ENCODE results near the gene TBC1D9B.

TBC1D9B gene

GRCh38 chr5:179833056-179833708 is 74.5 kb downstream of the TBC1D9B start:
- Histone ChIP-seq H3K9me3 (replicated peaks; ENCODE audit: low read length) (no peaks in the 10 kb centered on the region), H3K36me3 (ENCODE audit: insufficient read depth, low read length) (peaks cover 81% of the 10 kb centered on the region), H3K9ac (ENCODE audit: low read depth, low read length) (no peak overlapping the region), H3K4me3 (ENCODE audit: low read length) (no peak overlapping the region), H3K27me3 (ENCODE audit: control insufficient read depth, insufficient read depth, low read length) (no peaks in the 10 kb centered on the region), H3K4me2 (ENCODE audit: low read length) (no peak overlapping the region), H3K4me1 (ENCODE audit: control insufficient read depth, insufficient read depth, low read length) (no peaks in the 10 kb centered on the region)

GRCh38 chr5:179832039-179832745 is 75.5 kb downstream of the TBC1D9B start:
- no peak overlapping the region for H3K4me3 ChIP-seq (ENCODE audit: low read length)
- H3K36me3 ChIP-seq (ENCODE audit: insufficient read depth, low read length), result peaks cover 78% of the 10 kb centered on the region
- no peaks in the 10 kb centered on the region for H3K9me3 ChIP-seq (replicated peaks; ENCODE audit: low read length)
- no peak overlapping the region for H3K4me2 ChIP-seq (ENCODE audit: low read length)
- H3K4me1 ChIP-seq (ENCODE audit: control insufficient read depth, insufficient read depth, low read length), result peaks cover 6% of the 10 kb centered on the region
- H3K9ac ChIP-seq (ENCODE audit: low read depth, low read length), result no peak overlapping the region
- no peaks in the 10 kb centered on the region for H3K27me3 ChIP-seq (ENCODE audit: control insufficient read depth, insufficient read depth, low read length)

GRCh38 chr5:179830818-179831468 is 76.8 kb downstream of the TBC1D9B start:
- no peak overlapping the region for H3K4me2 ChIP-seq (ENCODE audit: low read length)
- H3K36me3 ChIP-seq (ENCODE audit: insufficient read depth, low read length), result peaks cover 78% of the 10 kb centered on the region
- H3K4me3 ChIP-seq (ENCODE audit: low read length), result no peak overlapping the region
- H3K27me3 ChIP-seq (ENCODE audit: control insufficient read depth, insufficient read depth, low read length), result no peaks in the 10 kb centered on the region
- no peaks in the 10 kb centered on the region for H3K9me3 ChIP-seq (replicated peaks; ENCODE audit: low read length)
- H3K4me1 ChIP-seq (ENCODE audit: control insufficient read depth, insufficient read depth, low read length), result peaks cover 11% of the 10 kb centered on the region
- H3K9ac ChIP-seq (ENCODE audit: low read depth, low read length), result no peak overlapping the region

GRCh38 chr5:179829732-179830435 is 77.8 kb downstream of the TBC1D9B start:
- no peak overlapping the region for H3K4me2 ChIP-seq (ENCODE audit: low read length)
- no peaks in the 10 kb centered on the region for H3K9me3 ChIP-seq (replicated peaks; ENCODE audit: low read length)
- H3K4me1 ChIP-seq (ENCODE audit: control insufficient read depth, insufficient read depth, low read length), result peaks cover 17% of the 10 kb centered on the region
- H3K4me3 ChIP-seq (ENCODE audit: low read length), result no peak overlapping the region
- H3K36me3 ChIP-seq (ENCODE audit: insufficient read depth, low read length), result peaks cover 85% of the 10 kb centered on the region
- H3K27me3 ChIP-seq (ENCODE audit: control insufficient read depth, insufficient read depth, low read length), result no peaks in the 10 kb centered on the region
- no peak overlapping the region for H3K9ac ChIP-seq (ENCODE audit: low read depth, low read length)

- H3K4me3 ChIP-seq (ENCODE audit: low read length), result no peak overlapping the region
- peaks cover 94% of the 10 kb centered on the region for H3K36me3 ChIP-seq (ENCODE audit: insufficient read depth, low read length)
- H3K9ac ChIP-seq (ENCODE audit: low read depth, low read length), result no peak overlapping the region
- H3K27me3 ChIP-seq (ENCODE audit: control insufficient read depth, insufficient read depth, low read length), result no peaks in the 10 kb centered on the region
- no peak overlapping the region for H3K4me2 ChIP-seq (ENCODE audit: low read length)
- H3K4me1 ChIP-seq (ENCODE audit: control insufficient read depth, insufficient read depth, low read length), result peaks cover 21% of the 10 kb centered on the region
- no peaks in the 10 kb centered on the region for H3K9me3 ChIP-seq (replicated peaks; ENCODE audit: low read length)
These were observed 78.8 kb downstream of the TBC1D9B start for GRCh38 chr5:179828756-179829421.

GRCh38 chr5:179827680-179828079 is 80.0 kb downstream of the TBC1D9B start:
- peak overlapping the region; percentile 23 for H3K9ac ChIP-seq (ENCODE audit: low read depth, low read length)
- no peaks in the 10 kb centered on the region for H3K27me3 ChIP-seq (ENCODE audit: control insufficient read depth, insufficient read depth, low read length)
- H3K4me1 ChIP-seq (ENCODE audit: control insufficient read depth, insufficient read depth, low read length), result peaks cover 28% of the 10 kb centered on the region
- H3K36me3 ChIP-seq (ENCODE audit: insufficient read depth, low read length), result peaks cover 92% of the 10 kb centered on the region
- H3K9me3 ChIP-seq (replicated peaks; ENCODE audit: low read length), result no peaks in the 10 kb centered on the region
- H3K4me2 ChIP-seq (ENCODE audit: low read length), result peak overlapping the region; percentile 0
- H3K4me3 ChIP-seq (ENCODE audit: low read length), result no peak overlapping the region

GRCh38 chr5:179825655-179826182 is 82.0 kb downstream of the TBC1D9B start:
- Histone ChIP-seq H3K9me3 (replicated peaks; ENCODE audit: low read length) (no peaks in the 10 kb centered on the region), H3K27me3 (ENCODE audit: control insufficient read depth, insufficient read depth, low read length) (no peaks in the 10 kb centered on the region), H3K9ac (ENCODE audit: low read depth, low read length) (no peak overlapping the region), H3K4me3 (ENCODE audit: low read length) (no peak overlapping the region), H3K36me3 (ENCODE audit: insufficient read depth, low read length) (peaks cover 81% of the 10 kb centered on the region), H3K4me1 (ENCODE audit: control insufficient read depth, insufficient read depth, low read length) (peaks cover 36% of the 10 kb centered on the region), H3K4me2 (ENCODE audit: low read length) (peak overlapping the region; percentile 8)

- peaks cover 45% of the 10 kb centered on the region for H3K4me1 ChIP-seq (ENCODE audit: control insufficient read depth, insufficient read depth, low read length)
- H3K27me3 ChIP-seq (ENCODE audit: control insufficient read depth, insufficient read depth, low read length), result no peaks in the 10 kb centered on the region
- no peaks in the 10 kb centered on the region for H3K9me3 ChIP-seq (replicated peaks; ENCODE audit: low read length)
- H3K4me2 ChIP-seq (ENCODE audit: low read length), result peak overlapping the region; percentile 87
- H3K9ac ChIP-seq (ENCODE audit: low read depth, low read length), result no peak overlapping the region
- H3K36me3 ChIP-seq (ENCODE audit: insufficient read depth, low read length), result peaks cover 72% of the 10 kb centered on the region
- peak overlapping the region; percentile 28 for H3K4me3 ChIP-seq (ENCODE audit: low read length)
These were observed 83.0 kb downstream of the TBC1D9B start for GRCh38 chr5:179824745-179825112.

GRCh38 chr5:179823937-179824744 is 83.6 kb downstream of the TBC1D9B start:
- Histone ChIP-seq H3K4me2 (ENCODE audit: low read length) (peak overlapping the region; percentile 87), H3K9me3 (replicated peaks; ENCODE audit: low read length) (no peaks in the 10 kb centered on the region), H3K36me3 (ENCODE audit: insufficient read depth, low read length) (peaks cover 66% of the 10 kb centered on the region), H3K4me1 (ENCODE audit: control insufficient read depth, insufficient read depth, low read length) (peaks cover 51% of the 10 kb centered on the region), H3K27me3 (ENCODE audit: control insufficient read depth, insufficient read depth, low read length) (no peaks in the 10 kb centered on the region), H3K9ac (ENCODE audit: low read depth, low read length) (no peak overlapping the region), H3K4me3 (ENCODE audit: low read length) (peak overlapping the region; percentile 28)

- Histone ChIP-seq H3K4me2 (ENCODE audit: low read length) (peak overlapping the region; percentile 87), H3K4me1 (ENCODE audit: control insufficient read depth, insufficient read depth, low read length) (peaks cover 60% of the 10 kb centered on the region), H3K27me3 (ENCODE audit: control insufficient read depth, insufficient read depth, low read length) (no peaks in the 10 kb centered on the region), H3K36me3 (ENCODE audit: insufficient read depth, low read length) (peaks cover 54% of the 10 kb centered on the region), H3K9me3 (replicated peaks; ENCODE audit: low read length) (no peaks in the 10 kb centered on the region), H3K4me3 (ENCODE audit: low read length) (peak overlapping the region; percentile 76), H3K9ac (ENCODE audit: low read depth, low read length) (peak overlapping the region; percentile 96)
These were observed 85.2 kb downstream of the TBC1D9B start for GRCh38 chr5:179822444-179822990.
